ENCODE measurements around the gene FNDC5. TPM values are rescaled to one million over a fixed set of nuclear protein-coding genes. Genes with fewer than 3 reads are reported as not detected.

The FNDC5 gene
- total RNA-seq, 1 donor from 2014 or later: 9.6 TPM

- DNase-seq (ENCODE audit: low spot score): peak; percentile 65
- Histone ChIP-seq H3K9me3 (ENCODE audit: low read depth) (no peaks in the 10 kb centered on the region), H3K4me1 (peaks cover 41% of the 10 kb centered on the region), H3K36me3 (no peaks in the 10 kb centered on the region), H3K4me3 (no peak overlapping the region), H4K20me1 (ENCODE audit: low read depth) (no peaks in the 10 kb centered on the region), H3K4me2 (peak overlapping the region; percentile 64), H3K9ac (no peak overlapping the region), H2AFZ (replicated peaks) (peak overlapping the region; percentile 64), H3F3A (ENCODE audit: low read depth) (peaks cover 30% of the 10 kb centered on the region), H3K27ac (no peak overlapping the region), H3K27me3 (no peaks in the 10 kb centered on the region), H3K79me2 (ENCODE audit: low read depth) (no peaks in the 10 kb centered on the region)
- no peak overlapping the region for H3K27ac Mint-ChIP-seq
- TF ChIP-seq CTCF (IDR thresholded peaks at IDR 0.05): peak; percentile 78
- TF ChIP-seq EZH2phosphoT487 (IDR thresholded peaks at IDR 0.05): no peak
- TF ChIP-seq EZH2 (IDR thresholded peaks at IDR 0.05): no peak
- H3K36me3 Mint-ChIP-seq: no peaks in the 10 kb centered on the region
- peaks cover 31% of the 10 kb centered on the region for H3K27me3 Mint-ChIP-seq (ENCODE audit: insufficient read depth, low read depth)
- H3K4me1 Mint-ChIP-seq: peaks cover 37% of the 10 kb centered on the region
- no peak overlapping the region for H3K4me3 Mint-ChIP-seq
- no peaks in the 10 kb centered on the region for H3K9me3 Mint-ChIP-seq
Observed at GRCh38 chr1:32876341-32877210, 5.9 kb upstream of the FNDC5 start.

- no peak for DNase-seq (ENCODE audit: low spot score)
- Mint-ChIP-seq H3K4me1 (peaks cover 42% of the 10 kb centered on the region), H3K27me3 (ENCODE audit: insufficient read depth, low read depth) (peaks cover 27% of the 10 kb centered on the region), H3K36me3 (no peaks in the 10 kb centered on the region), H3K4me3 (peak overlapping the region; percentile 42), H3K9me3 (no peaks in the 10 kb centered on the region), H3K27ac (no peak overlapping the region)
- TF ChIP-seq EZH2phosphoT487 (IDR thresholded peaks at IDR 0.05) (no peak), EZH2 (IDR thresholded peaks at IDR 0.05) (no peak), CTCF (IDR thresholded peaks at IDR 0.05) (no peak)
- Histone ChIP-seq H3K79me2 (ENCODE audit: low read depth) (no peaks in the 10 kb centered on the region), H3K4me3 (no peak overlapping the region), H3K4me2 (peak overlapping the region; percentile 64), H3K27ac (no peak overlapping the region), H3K4me1 (peaks cover 50% of the 10 kb centered on the region), H3K9ac (no peak overlapping the region), H2AFZ (replicated peaks) (no peak overlapping the region), H3K9me3 (ENCODE audit: low read depth) (no peaks in the 10 kb centered on the region), H3K27me3 (peaks cover 8% of the 10 kb centered on the region), H3K36me3 (no peaks in the 10 kb centered on the region), H3F3A (ENCODE audit: low read depth) (peaks cover 38% of the 10 kb centered on the region), H4K20me1 (ENCODE audit: low read depth) (no peaks in the 10 kb centered on the region)
Observed at GRCh38 chr1:32874860-32875752, 4.4 kb upstream of the FNDC5 start.

GRCh38 chr1:32873484-32873883 lies 2.8 kb upstream of the FNDC5 start:
- Histone ChIP-seq H3K27me3 (peaks cover 18% of the 10 kb centered on the region), H3K9ac (no peak overlapping the region), H3K36me3 (no peaks in the 10 kb centered on the region), H3K4me2 (no peak overlapping the region), H3K79me2 (ENCODE audit: low read depth) (no peaks in the 10 kb centered on the region), H3K9me3 (ENCODE audit: low read depth) (no peaks in the 10 kb centered on the region), H2AFZ (replicated peaks) (no peak overlapping the region), H3K4me3 (no peak overlapping the region), H3F3A (ENCODE audit: low read depth) (peaks cover 44% of the 10 kb centered on the region), H3K4me1 (peaks cover 52% of the 10 kb centered on the region), H4K20me1 (ENCODE audit: low read depth) (no peaks in the 10 kb centered on the region), H3K27ac (no peak overlapping the region)
- DNase-seq (ENCODE audit: low spot score): no peak
- peaks cover 51% of the 10 kb centered on the region for H3K4me1 Mint-ChIP-seq
- no peaks in the 10 kb centered on the region for H3K9me3 Mint-ChIP-seq
- peaks cover 35% of the 10 kb centered on the region for H3K27me3 Mint-ChIP-seq (ENCODE audit: insufficient read depth, low read depth)
- H3K27ac Mint-ChIP-seq: no peak overlapping the region
- TF ChIP-seq EZH2 (IDR thresholded peaks at IDR 0.05) (no peak), CTCF (IDR thresholded peaks at IDR 0.05) (no peak), EZH2phosphoT487 (IDR thresholded peaks at IDR 0.05) (no peak)
- no peaks in the 10 kb centered on the region for H3K36me3 Mint-ChIP-seq
- no peak overlapping the region for H3K4me3 Mint-ChIP-seq
